GM23338 (cell line): ENCODE results near the gene ELF5. TPM values are rescaled to one million over a fixed set of nuclear protein-coding genes. Genes with fewer than 3 reads are reported as not detected.

Experiments
- ATAC-seq: fragments of 200-7000 bp; cut with Tn5 transposase; 3 replicates; pipeline ENCODE4 v1.9.1; 2020
- DNase-seq: peaks from one replicate; pipeline ENCODE4 v3.0.0-alpha.2; 2015; ENCODE audit warnings: low spot score
- H2AFZ ChIP-seq: fragments of 200-600 bp; sonication (generic); 2 replicates; pipeline ENCODE4 v1.8.0; 2016; ENCODE audit warnings: antibody characterized with exemption, mild to moderate bottlenecking, moderate library complexity
- H3F3A ChIP-seq: fragments of 200-600 bp; sonication (generic); replicated peaks from 2 replicates; pipeline ENCODE4 v1.8.0; 2017; ENCODE audit warnings: antibody characterized with exemption, mixed run types, low read depth
- H3K27ac ChIP-seq: fragments of 200-600 bp; sonication (generic); 2 replicates; pipeline ENCODE4 v1.6.1; 2016; ENCODE audit warnings: low read depth
- H3K27me3 ChIP-seq: fragments of 200-600 bp; sonication (generic); 2 replicates; pipeline ENCODE4 v1.8.0; 2016; ENCODE audit warnings: mild to moderate bottlenecking, mixed run types, moderate library complexity; ENCODE audit not compliant: insufficient read depth
- H3K36me3 ChIP-seq: fragments of 200-600 bp; sonication (generic); 2 replicates; pipeline ENCODE4 v1.8.0; 2016; ENCODE audit warnings: mild to moderate bottlenecking; ENCODE audit not compliant: insufficient read depth
- H3K4me1 ChIP-seq: fragments of 200-600 bp; sonication (generic); 2 replicates; pipeline ENCODE4 v1.8.0; 2016; ENCODE audit warnings: mild to moderate bottlenecking, moderate library complexity; ENCODE audit not compliant: insufficient read depth
- H3K4me2 ChIP-seq: fragments of 200-600 bp; sonication (generic); 2 replicates; pipeline ENCODE4 v1.7.1; 2017; ENCODE audit warnings: mixed run types
- H3K4me3 ChIP-seq: fragments of 200-600 bp; sonication (generic); 2 replicates; pipeline ENCODE4 v1.6.1; 2016; ENCODE audit warnings: mixed run types
- H3K79me2 ChIP-seq: fragments of 200-600 bp; sonication (generic); replicated peaks from 2 replicates; pipeline ENCODE4 v1.8.0; 2017; ENCODE audit warnings: mild to moderate bottlenecking; ENCODE audit not compliant: insufficient read depth
- H3K9me2 ChIP-seq: fragments of 200-600 bp; sonication (generic); 2 replicates; pipeline ENCODE4 v1.8.0; 2017; ENCODE audit not compliant: insufficient read depth
- H4K20me1 ChIP-seq: fragments of 200-600 bp; sonication (generic); replicated peaks from 2 replicates; pipeline ENCODE4 v1.8.0; 2017; ENCODE audit warnings: mild to moderate bottlenecking; ENCODE audit not compliant: insufficient read depth
- H3K27ac Mint-ChIP-seq: 2 replicates; pipeline ENCODE4 v1.8.0; 2020; ENCODE audit warnings: inconsistent platforms, mild to moderate bottlenecking, moderate library complexity, mixed read lengths
- H3K27me3 Mint-ChIP-seq: 3 replicates; pipeline ENCODE4 v1.8.0; 2022; ENCODE audit warnings: low read depth, mild to moderate bottlenecking, moderate library complexity, mixed read lengths, inconsistent platforms; ENCODE audit not compliant: insufficient read depth, poor library complexity
- H3K36me3 Mint-ChIP-seq: 3 replicates; pipeline ENCODE4 v1.8.0; 2021; ENCODE audit warnings: low read depth, mild to moderate bottlenecking, inconsistent platforms, moderate library complexity, mixed read lengths
- H3K4me1 Mint-ChIP-seq: 3 replicates; pipeline ENCODE4 v1.8.0; 2020; ENCODE audit warnings: mild to moderate bottlenecking, inconsistent platforms, mixed read lengths
- H3K4me3 Mint-ChIP-seq: 3 replicates; pipeline ENCODE4 v1.8.0; 2021; ENCODE audit warnings: moderate library complexity, mild to moderate bottlenecking, inconsistent platforms, mixed read lengths
- H3K9me3 Mint-ChIP-seq: 3 replicates; pipeline ENCODE4 v1.8.0; 2020; ENCODE audit warnings: moderate library complexity, mild to moderate bottlenecking, inconsistent platforms, mixed read lengths
- CREB1 ChIP-seq: fragments of 250-450 bp; sonication (Bioruptor Pico); IDR thresholded peaks from 2 replicates; pipeline ENCODE4 v1.5.0; 2020; ENCODE audit warnings: low read depth, mild to moderate bottlenecking, moderate library complexity
- EZH2 ChIP-seq: fragments of 200-600 bp; sonication (generic); IDR thresholded peaks from one replicate; pipeline ENCODE4 v1.8.0; 2017; ENCODE audit warnings: antibody characterized with exemption, mild to moderate bottlenecking, low read depth; ENCODE audit not compliant: unreplicated experiment
- EZH2phosphoT487 ChIP-seq: fragments of 200-600 bp; sonication (generic); IDR thresholded peaks from one replicate; pipeline ENCODE4 v1.8.1; 2018; ENCODE audit warnings: antibody characterized with exemption; ENCODE audit not compliant: unreplicated experiment
- JUNB ChIP-seq: IDR thresholded peaks from one replicate; pipeline ENCODE4 v1.6.1; 2016; ENCODE audit warnings: antibody characterized with exemption; ENCODE audit not compliant: unreplicated experiment
- NANOG ChIP-seq: IDR thresholded peaks from 2 replicates; pipeline ENCODE4 v1.6.1; 2016; ENCODE audit warnings: antibody characterized with exemption, borderline replicate concordance
- POLR2AphosphoS5 ChIP-seq: IDR thresholded peaks from 2 replicates; pipeline ENCODE4 v1.6.1; 2016; ENCODE audit warnings: antibody characterized with exemption, low read depth
- STAT1 ChIP-seq: IDR thresholded peaks from one replicate; pipeline ENCODE4 v1.6.1; 2016; ENCODE audit warnings: antibody characterized with exemption; ENCODE audit not compliant: unreplicated experiment
- ZNF331 ChIP-seq: fragments of 250-450 bp; sonication (Bioruptor Pico); IDR thresholded peaks from 2 replicates; pipeline ENCODE4 v1.5.0; 2020; ENCODE audit warnings: low read depth, mild to moderate bottlenecking, moderate library complexity
- polyA plus RNA-seq: library from polyadenylated mRNA; unstranded; fragments of >200 nt; fragmentation: Nextera tagmentation; extraction: Ambion mirVana; gene quantifications from 2 replicates; pipeline ENCODE4 v1.2.1, GENCODE V29; 2016
- total RNA-seq: library from RNA; depleted of rRNA; stranded (reverse); fragments of >200 nt; shearing (Covaris generic); gene quantifications from 2 replicates; pipeline ENCODE4 v1.2.3, GENCODE V29; 2014
- TF ChIP-seq, protein P1 (sequence below): fragments of 250-450 bp; sonication (Bioruptor Pico); IDR thresholded peaks from 2 replicates; pipeline ENCODE4 v1.5.0; 2020; ENCODE audit warnings: mild to moderate bottlenecking, moderate library complexity
- TF ChIP-seq, protein P2 (sequence below), 2 experiments: fragments of 200-600 bp in 1 of 2; sonication (generic) in 1 of 2; conservative IDR thresholded peaks; 2 replicates each; pipeline versions ENCODE4 v1.5.1 to v1.6.1; 2016 to 2017; ENCODE audit warnings: antibody characterized with exemption in 2 of 2, low read depth in 2 of 2, mild to moderate bottlenecking in 2 of 2, moderate library complexity in 1 of 2
- TF ChIP-seq, protein P3 (sequence below): IDR thresholded peaks from 2 replicates; pipeline ENCODE4 v1.6.1; 2016; ENCODE audit warnings: antibody characterized with exemption

Gene ELF5
- total and polyA plus RNA-seq, 2 experiments from 2014 or later, result not detected

DNA sequence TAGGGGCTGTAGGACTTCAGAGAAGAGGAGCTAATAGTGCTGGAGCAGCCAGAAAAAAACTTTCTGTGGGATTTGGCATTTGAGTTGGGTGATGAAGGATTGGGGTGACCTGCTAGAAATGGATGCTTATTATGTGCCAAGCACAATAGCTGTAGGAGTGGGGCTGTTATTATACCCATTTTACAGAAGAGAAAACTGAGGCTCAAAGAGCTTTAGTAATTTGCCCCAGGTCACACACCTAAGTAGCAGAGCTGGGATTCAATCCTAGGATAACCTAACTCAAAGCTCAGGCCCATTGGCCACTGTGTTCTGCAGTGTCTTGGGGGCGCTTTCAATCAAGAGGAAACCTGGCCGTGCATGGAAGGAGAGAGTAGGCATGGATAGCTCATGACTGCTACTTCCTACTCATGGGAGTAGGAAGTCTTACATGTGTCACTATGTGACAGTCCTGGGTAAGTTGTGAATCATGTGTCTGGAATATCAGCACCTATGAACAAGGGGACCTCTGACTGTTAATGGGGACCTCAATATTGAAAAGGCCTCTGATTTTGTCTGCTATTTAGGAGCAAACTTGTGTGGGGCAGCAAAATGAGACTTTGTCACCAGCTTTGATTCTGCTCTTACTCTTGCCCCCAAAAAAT is 6.1 kb upstream of the ELF5 start:
- Histone ChIP-seq H3K79me2 (no peaks in the 10 kb centered on the region), H3F3A (no peaks in the 10 kb centered on the region), H3K4me1 (no peaks in the 10 kb centered on the region), H3K27ac (no peak overlapping the region), H3K9me2 (no peaks in the 10 kb centered on the region), H3K4me2 (no peak overlapping the region), H3K4me3 (no peak overlapping the region), H4K20me1 (no peaks in the 10 kb centered on the region), H2AFZ (no peak overlapping the region), H3K36me3 (no peaks in the 10 kb centered on the region), H3K27me3 (no peaks in the 10 kb centered on the region)
- Mint-ChIP-seq H3K27me3 (no peaks in the 10 kb centered on the region), H3K36me3 (no peaks in the 10 kb centered on the region), H3K9me3 (no peaks in the 10 kb centered on the region), H3K27ac (no peak overlapping the region), H3K4me3 (no peak overlapping the region), H3K4me1 (no peaks in the 10 kb centered on the region)
- TF ChIP-seq JUNB (no peak), STAT1 (no peak), NANOG (no peak), EZH2phosphoT487 (no peak), ZNF331 (CRISPR knock-in tag) (no peak), POLR2AphosphoS5 (no peak), EZH2 (no peak), CREB1 (CRISPR knock-in tag) (no peak)
- TF ChIP-seq, protein P1, sequence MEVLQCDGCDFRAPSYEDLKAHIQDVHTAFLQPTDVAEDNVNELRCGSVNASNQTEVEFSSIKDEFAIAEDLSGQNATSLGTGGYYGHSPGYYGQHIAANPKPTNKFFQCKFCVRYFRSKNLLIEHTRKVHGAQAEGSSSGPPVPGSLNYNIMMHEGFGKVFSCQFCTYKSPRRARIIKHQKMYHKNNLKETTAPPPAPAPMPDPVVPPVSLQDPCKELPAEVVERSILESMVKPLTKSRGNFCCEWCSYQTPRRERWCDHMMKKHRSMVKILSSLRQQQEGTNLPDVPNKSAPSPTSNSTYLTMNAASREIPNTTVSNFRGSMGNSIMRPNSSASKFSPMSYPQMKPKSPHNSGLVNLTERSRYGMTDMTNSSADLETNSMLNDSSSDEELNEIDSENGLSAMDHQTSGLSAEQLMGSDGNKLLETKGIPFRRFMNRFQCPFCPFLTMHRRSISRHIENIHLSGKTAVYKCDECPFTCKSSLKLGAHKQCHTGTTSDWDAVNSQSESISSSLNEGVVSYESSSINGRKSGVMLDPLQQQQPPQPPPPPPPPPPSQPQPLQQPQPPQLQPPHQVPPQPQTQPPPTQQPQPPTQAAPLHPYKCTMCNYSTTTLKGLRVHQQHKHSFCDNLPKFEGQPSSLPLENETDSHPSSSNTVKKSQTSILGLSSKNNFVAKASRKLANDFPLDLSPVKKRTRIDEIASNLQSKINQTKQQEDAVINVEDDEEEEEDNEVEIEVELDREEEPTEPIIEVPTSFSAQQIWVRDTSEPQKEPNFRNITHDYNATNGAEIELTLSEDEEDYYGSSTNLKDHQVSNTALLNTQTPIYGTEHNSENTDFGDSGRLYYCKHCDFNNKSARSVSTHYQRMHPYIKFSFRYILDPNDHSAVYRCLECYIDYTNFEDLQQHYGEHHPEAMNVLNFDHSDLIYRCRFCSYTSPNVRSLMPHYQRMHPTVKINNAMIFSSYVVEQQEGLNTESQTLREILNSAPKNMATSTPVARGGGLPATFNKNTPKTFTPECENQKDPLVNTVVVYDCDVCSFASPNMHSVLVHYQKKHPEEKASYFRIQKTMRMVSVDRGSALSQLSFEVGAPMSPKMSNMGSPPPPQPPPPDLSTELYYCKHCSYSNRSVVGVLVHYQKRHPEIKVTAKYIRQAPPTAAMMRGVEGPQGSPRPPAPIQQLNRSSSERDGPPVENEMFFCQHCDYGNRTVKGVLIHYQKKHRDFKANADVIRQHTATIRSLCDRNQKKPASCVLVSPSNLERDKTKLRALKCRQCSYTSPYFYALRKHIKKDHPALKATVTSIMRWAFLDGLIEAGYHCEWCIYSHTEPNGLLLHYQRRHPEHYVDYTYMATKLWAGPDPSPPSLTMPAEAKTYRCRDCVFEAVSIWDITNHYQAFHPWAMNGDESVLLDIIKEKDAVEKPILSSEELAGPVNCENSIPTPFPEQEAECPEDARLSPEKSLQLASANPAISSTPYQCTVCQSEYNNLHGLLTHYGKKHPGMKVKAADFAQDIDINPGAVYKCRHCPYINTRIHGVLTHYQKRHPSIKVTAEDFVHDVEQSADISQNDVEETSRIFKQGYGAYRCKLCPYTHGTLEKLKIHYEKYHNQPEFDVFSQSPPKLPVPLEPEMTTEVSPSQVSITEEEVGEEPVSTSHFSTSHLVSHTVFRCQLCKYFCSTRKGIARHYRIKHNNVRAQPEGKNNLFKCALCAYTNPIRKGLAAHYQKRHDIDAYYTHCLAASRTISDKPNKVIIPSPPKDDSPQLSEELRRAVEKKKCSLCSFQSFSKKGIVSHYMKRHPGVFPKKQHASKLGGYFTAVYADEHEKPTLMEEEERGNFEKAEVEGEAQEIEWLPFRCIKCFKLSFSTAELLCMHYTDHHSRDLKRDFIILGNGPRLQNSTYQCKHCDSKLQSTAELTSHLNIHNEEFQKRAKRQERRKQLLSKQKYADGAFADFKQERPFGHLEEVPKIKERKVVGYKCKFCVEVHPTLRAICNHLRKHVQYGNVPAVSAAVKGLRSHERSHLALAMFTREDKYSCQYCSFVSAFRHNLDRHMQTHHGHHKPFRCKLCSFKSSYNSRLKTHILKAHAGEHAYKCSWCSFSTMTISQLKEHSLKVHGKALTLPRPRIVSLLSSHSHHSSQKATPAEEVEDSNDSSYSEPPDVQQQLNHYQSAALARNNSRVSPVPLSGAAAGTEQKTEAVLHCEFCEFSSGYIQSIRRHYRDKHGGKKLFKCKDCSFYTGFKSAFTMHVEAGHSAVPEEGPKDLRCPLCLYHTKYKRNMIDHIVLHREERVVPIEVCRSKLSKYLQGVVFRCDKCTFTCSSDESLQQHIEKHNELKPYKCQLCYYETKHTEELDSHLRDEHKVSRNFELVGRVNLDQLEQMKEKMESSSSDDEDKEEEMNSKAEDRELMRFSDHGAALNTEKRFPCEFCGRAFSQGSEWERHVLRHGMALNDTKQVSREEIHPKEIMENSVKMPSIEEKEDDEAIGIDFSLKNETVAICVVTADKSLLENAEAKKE (CRISPR knock-in tag), result no peak
- TF ChIP-seq, protein P2, sequence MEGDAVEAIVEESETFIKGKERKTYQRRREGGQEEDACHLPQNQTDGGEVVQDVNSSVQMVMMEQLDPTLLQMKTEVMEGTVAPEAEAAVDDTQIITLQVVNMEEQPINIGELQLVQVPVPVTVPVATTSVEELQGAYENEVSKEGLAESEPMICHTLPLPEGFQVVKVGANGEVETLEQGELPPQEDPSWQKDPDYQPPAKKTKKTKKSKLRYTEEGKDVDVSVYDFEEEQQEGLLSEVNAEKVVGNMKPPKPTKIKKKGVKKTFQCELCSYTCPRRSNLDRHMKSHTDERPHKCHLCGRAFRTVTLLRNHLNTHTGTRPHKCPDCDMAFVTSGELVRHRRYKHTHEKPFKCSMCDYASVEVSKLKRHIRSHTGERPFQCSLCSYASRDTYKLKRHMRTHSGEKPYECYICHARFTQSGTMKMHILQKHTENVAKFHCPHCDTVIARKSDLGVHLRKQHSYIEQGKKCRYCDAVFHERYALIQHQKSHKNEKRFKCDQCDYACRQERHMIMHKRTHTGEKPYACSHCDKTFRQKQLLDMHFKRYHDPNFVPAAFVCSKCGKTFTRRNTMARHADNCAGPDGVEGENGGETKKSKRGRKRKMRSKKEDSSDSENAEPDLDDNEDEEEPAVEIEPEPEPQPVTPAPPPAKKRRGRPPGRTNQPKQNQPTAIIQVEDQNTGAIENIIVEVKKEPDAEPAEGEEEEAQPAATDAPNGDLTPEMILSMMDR (conservative IDR thresholded peaks at IDR 0.05; ENCODE audit: low read depth in 2 of 2), result no peak
- TF ChIP-seq, protein P3, sequence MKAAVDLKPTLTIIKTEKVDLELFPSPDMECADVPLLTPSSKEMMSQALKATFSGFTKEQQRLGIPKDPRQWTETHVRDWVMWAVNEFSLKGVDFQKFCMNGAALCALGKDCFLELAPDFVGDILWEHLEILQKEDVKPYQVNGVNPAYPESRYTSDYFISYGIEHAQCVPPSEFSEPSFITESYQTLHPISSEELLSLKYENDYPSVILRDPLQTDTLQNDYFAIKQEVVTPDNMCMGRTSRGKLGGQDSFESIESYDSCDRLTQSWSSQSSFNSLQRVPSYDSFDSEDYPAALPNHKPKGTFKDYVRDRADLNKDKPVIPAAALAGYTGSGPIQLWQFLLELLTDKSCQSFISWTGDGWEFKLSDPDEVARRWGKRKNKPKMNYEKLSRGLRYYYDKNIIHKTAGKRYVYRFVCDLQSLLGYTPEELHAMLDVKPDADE, result no peak
- DNase-seq (no peak), ATAC-seq (no peak)
